A673 (cell line): ENCODE results near the gene CCDC18. TPM values are rescaled to one million over a fixed set of nuclear protein-coding genes. Genes with fewer than 3 reads are reported as not detected.
"Not testable (repeated sequence)": the region's sequence is repeated elsewhere in the genome, so short reads cannot be mapped to it uniquely, and the experiment has no call there.

Experiments used
- BruUV-seq: library from RNA; stranded (reverse); fragments of 400-500 nt; replicated peaks from 2 replicates; lab custom pipeline; 2021; lab: Mats Ljungman, UMichigan
- CTCF ChIA-PET: fragments of 300-600 bp; sonication (Branson Sonifier 250); formaldehyde crosslinking; loops from one replicate; lab custom pipeline; 2022; ENCODE audit warnings: antibody characterized with exemption; lab: Charles Lee
- POLR2A ChIA-PET: fragments of 300-600 bp; sonication (Branson Sonifier 250); formaldehyde crosslinking; loops from one replicate; lab custom pipeline; 2022; ENCODE audit warnings: antibody characterized with exemption; ENCODE audit not compliant: low non-redundant PET; lab: Charles Lee
- DNase-seq: peaks from one replicate; pipeline ENCODE4 v3.0.0-alpha.2; 2015; ENCODE audit warnings: low spot score
- H3K27ac ChIP-seq: fragments of 200-600 bp; sonication (generic); 2 replicates; pipeline ENCODE4 v1.5.1; 2016; ENCODE audit warnings: mixed run types, low read depth, mild to moderate bottlenecking, mixed read lengths, antibody characterized with exemption, low read length; ENCODE audit not compliant: poor library complexity, severe bottlenecking
- H3K27me3 ChIP-seq: fragments of 200-600 bp; sonication (generic); replicated peaks from 2 replicates; pipeline ENCODE4 v1.6.1; 2017; ENCODE audit warnings: mixed run types, low read depth, mild to moderate bottlenecking, mixed read lengths, antibody characterized with exemption, low read length; ENCODE audit not compliant: insufficient read depth, poor library complexity
- H3K36me3 ChIP-seq: fragments of 200-600 bp; sonication (generic); 2 replicates; pipeline ENCODE4 v1.6.1; 2016; ENCODE audit warnings: mixed run types, mild to moderate bottlenecking, mixed read lengths, antibody characterized with exemption, low read length; ENCODE audit not compliant: insufficient read depth, poor library complexity, severe bottlenecking
- H3K4me1 ChIP-seq: fragments of 200-600 bp; sonication (generic); 2 replicates; pipeline ENCODE4 v1.6.1; 2017; ENCODE audit warnings: mixed run types, mild to moderate bottlenecking, mixed read lengths, antibody characterized with exemption, low read length; ENCODE audit not compliant: insufficient read depth, poor library complexity, severe bottlenecking
- H3K4me3 ChIP-seq: fragments of 200-600 bp; sonication (generic); 2 replicates; pipeline ENCODE4 v1.5.1; 2016; ENCODE audit warnings: low read depth, mixed run types, mild to moderate bottlenecking, mixed read lengths, low read length; ENCODE audit not compliant: poor library complexity, severe bottlenecking
- H3K9me3 ChIP-seq: fragments of 200-600 bp; sonication (generic); 2 replicates; pipeline ENCODE4 v1.6.1; 2016; ENCODE audit warnings: mixed run types, low read depth, mild to moderate bottlenecking, mixed read lengths, antibody characterized with exemption, low read length; ENCODE audit not compliant: poor library complexity, severe bottlenecking
- CTCF ChIP-seq: fragments of 300-800, 200-600 bp; sonication (generic); conservative IDR thresholded peaks from 2 replicates; pipeline ENCODE4 v1.5.1; 2017; ENCODE audit warnings: low read depth, mild to moderate bottlenecking, antibody characterized with exemption, low read length, moderate library complexity, mixed read lengths
- EZH2 ChIP-seq: fragments of 200-600 bp; sonication (generic); IDR thresholded peaks from 2 replicates; pipeline ENCODE4 v1.6.1; 2017; ENCODE audit warnings: borderline replicate concordance, low read depth, mild to moderate bottlenecking, mixed read lengths, antibody characterized with exemption, low read length; ENCODE audit not compliant: poor library complexity, severe bottlenecking
- intact Hi-C: fragments of 100-400 bp; cut with micrococcal nuclease; formaldehyde crosslinking; loops from one replicate; pipeline ENCODE4 v1.10.0; 2022; ENCODE audit not compliant: unreplicated experiment
- total RNA-seq: library from RNA; stranded (reverse); gene quantifications from 2 replicates; pipeline ENCODE4 v1.2.3, GENCODE V29; 2021

Gene CCDC18
- total RNA-seq, 1 experiment from 2014 or later = 22.1 TPM

GRCh38 chr1:93215322-93215721, 34.8 kb downstream of the CCDC18 start:
- Histone ChIP-seq H3K36me3 (peaks cover 42% of the 10 kb centered on the region), H3K4me3 (no peak overlapping the region), H3K9me3 (no peaks in the 10 kb centered on the region), H3K27ac (no peak overlapping the region), H3K4me1 (no peaks in the 10 kb centered on the region), H3K27me3 (no peaks in the 10 kb centered on the region)
- no peak for DNase-seq
- TF ChIP-seq CTCF = no peak
- ChIA-PET POLR2A (interaction anchor here (0.8 kb wide), 1 partner anchor 659 kb away, joined by 3 read pairs; no protein-coding TSS in a partner anchor), CTCF (no interaction called here)
- BruUV-seq = no TSS peak
- intact Hi-C loops = no loop called here

DNA sequence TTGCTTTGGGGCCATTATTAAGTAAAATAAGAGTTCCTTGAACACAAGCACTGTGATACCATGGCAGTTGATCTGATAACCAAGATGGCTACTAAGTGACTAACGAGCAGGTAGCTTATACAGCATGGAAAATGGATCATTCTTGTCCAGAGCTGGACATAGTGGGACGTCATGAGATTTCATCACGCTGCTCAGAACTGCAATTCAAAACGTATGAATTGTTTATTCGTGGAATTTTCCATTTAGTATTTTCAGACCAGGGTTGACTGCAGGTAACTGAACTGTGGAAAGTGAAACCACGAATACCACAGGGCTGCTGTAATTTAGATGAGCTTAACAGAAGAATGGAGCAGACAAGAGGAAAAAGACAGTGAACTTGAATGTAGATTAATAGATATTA, 38.9 kb downstream of the CCDC18 start:
- intact Hi-C loops = no loop called here
- no TSS peak for BruUV-seq
- Histone ChIP-seq H3K36me3 (peaks cover 43% of the 10 kb centered on the region), H3K4me3 (no peak overlapping the region), H3K9me3 (no peaks in the 10 kb centered on the region), H3K27me3 (no peaks in the 10 kb centered on the region), H3K4me1 (no peaks in the 10 kb centered on the region), H3K27ac (no peak overlapping the region)
- DNase-seq = no peak
- ChIA-PET POLR2A (no interaction called here), CTCF (no interaction called here)
- TF ChIP-seq EZH2 = no peak
- no peak for TF ChIP-seq CTCF

DNA sequence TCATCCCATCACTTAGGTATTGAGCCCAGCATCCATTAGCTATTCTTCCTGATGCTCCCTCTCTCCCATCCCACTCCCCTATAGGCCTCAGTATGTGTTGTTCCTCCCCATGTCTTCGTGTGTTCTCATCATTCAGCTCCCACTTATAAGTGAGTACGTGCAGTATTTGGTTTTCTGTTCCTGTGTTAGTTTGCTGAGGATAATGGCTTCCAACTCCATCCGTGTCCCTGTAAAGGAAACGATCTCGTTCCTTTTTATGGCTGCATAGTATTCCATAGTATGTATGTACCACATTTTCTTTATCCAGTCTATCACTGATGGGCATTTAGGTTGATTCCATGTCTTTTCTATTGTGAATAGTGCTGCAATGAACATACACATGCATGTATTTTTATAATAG, 40.2 kb downstream of the CCDC18 start:
- POLR2A ChIA-PET, H3K27me3 ChIP-seq, H3K4me3 ChIP-seq, H3K9me3 ChIP-seq, DNase-seq, H3K27ac ChIP-seq, CTCF ChIA-PET, intact Hi-C loops, H3K4me1 ChIP-seq, BruUV-seq: not testable (repeated sequence)
- peaks cover 45% of the 10 kb centered on the region for H3K36me3 ChIP-seq

DNA sequence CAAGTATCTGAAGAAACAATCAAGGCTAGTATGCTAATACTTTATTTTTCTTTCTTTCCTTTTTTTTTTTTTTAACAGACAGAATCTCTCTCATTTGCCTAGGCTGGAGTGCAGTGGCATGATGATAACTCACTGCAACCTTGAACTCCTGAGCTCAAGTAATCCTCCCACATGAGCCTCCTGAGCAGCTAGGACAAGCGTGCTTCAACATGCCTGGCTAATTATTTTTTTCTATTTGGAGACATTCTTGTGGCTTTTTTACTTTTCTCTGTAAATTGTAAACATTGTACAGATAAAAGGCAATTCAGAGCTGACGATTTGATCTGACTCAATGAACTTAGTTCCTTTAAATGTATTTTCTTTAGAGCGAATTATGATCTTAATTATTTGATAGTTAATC, 41.4 kb downstream of the CCDC18 start:
- no TSS peak for BruUV-seq
- Histone ChIP-seq H3K9me3 (no peaks in the 10 kb centered on the region), H3K4me3 (no peak overlapping the region), H3K27me3 (no peaks in the 10 kb centered on the region), H3K27ac (no peak overlapping the region), H3K4me1 (no peaks in the 10 kb centered on the region), H3K36me3 (peaks cover 40% of the 10 kb centered on the region)
- ChIA-PET POLR2A (no interaction called here), CTCF (no interaction called here)
- TF ChIP-seq EZH2 (no peak), CTCF (no peak)
- peak; percentile 17 for DNase-seq
- intact Hi-C loops = no loop called here
